Measurements from ENCODE around the gene SCAF1. TPM values are rescaled to one million over a fixed set of nuclear protein-coding genes. Genes with fewer than 3 reads are reported as not detected.

SCAF1 gene
- total and polyA plus RNA-seq, 9 of the 15 experiments (the other 6 are each of a cell fraction or from before 2014, with no cell fraction given): 0.20 to 79.0 (median 4.9) TPM

GRCh38 chr19:49660338-49660961 is 18.4 kb downstream of the SCAF1 start:
- in situ Hi-C loops (cut with MboI) (no loop called here), intact Hi-C loops (cut with micrococcal nuclease) (no loop called here)
- H3K9me1 ChIP-seq (ENCODE audit: control insufficient read depth, insufficient read depth, low read length): peaks cover 2% of the 10 kb centered on the region
- 85% methylated on average over 9 of the region's 15 CpGs for WGBS (ENCODE audit: insufficient coverage, low coverage, missing lambda C conversion rate)
- H3K79me2 ChIP-seq (ENCODE audit: control insufficient read depth, insufficient read depth, low read length): peaks cover 23% of the 10 kb centered on the region
- H3K4me3 ChIP-seq: no peak overlapping the region
- H2AFZ ChIP-seq (ENCODE audit: low read depth, low read length): no peak overlapping the region
- H3K4me2 ChIP-seq (ENCODE audit: insufficient read depth, low read length): no peak overlapping the region
- peaks cover 10% of the 10 kb centered on the region; the same call in 1 of the 2 replicates for H4K20me1 ChIP-seq (replicated peaks; ENCODE audit: control insufficient read depth, insufficient read depth, low read length)
- no peak for ATAC-seq
- H3K27me3 ChIP-seq (ENCODE audit: control insufficient read depth in 2 of 2, insufficient read depth in 2 of 2, low read length in 2 of 2): no peaks in the 10 kb centered on the region
- no peak overlapping the region for H3K9ac ChIP-seq (ENCODE audit: insufficient read depth in 1 of 2, low read depth in 2 of 2, low read length in 2 of 2)
- H3K36me3 ChIP-seq (ENCODE audit: control insufficient read depth, insufficient read depth, low read length): peaks cover 76% of the 10 kb centered on the region; the same call in 2 of the 3 replicates
- no peak for DNase-seq (ENCODE audit: extremely low read depth in 1 of 4, low spot score in 3 of 4)
- POLR2A ChIA-PET: interaction anchor here (0.7 to 1.5 kb wide), 8 partner anchors 10 to 644 kb away, joined by 3 to 4 read pairs (median 4); partner anchors contain the start of genes PRR12 and SCAF1
- BruUV-seq (replicated peaks): no TSS peak
- H3K4me1 ChIP-seq (replicated peaks in 1 of 2; ENCODE audit: control insufficient read depth in 2 of 2, insufficient read depth in 2 of 2, low read length in 2 of 2): peaks cover 0 to 35% of the 10 kb centered on the region in 2 experiments; a peak in 2 of 5 replicates
- CTCF ChIA-PET (ENCODE audit: low intra/inter-chr PET ratio): no interaction called here
- no peak for FAIRE-seq
- TF ChIP-seq CHAMP1 (IDR thresholded peaks at IDR 0.05): no peak
- TF ChIP-seq RBFOX2 (IDR thresholded peaks at IDR 0.05; ENCODE audit: low read depth, low read length): 0 out of 2 replicates have a peak, but pooled peaks have one; percentile 34
- no peak overlapping the region for H3K27ac ChIP-seq (ENCODE audit: extremely low read depth, low read depth, low read length)
- 0 out of 2 replicates have a peak, but pooled peaks cover 2% of the 10 kb centered on the region for H3K9me3 ChIP-seq (replicated peaks; ENCODE audit: control insufficient read depth, insufficient read depth, low read depth, low read length)

Measured in K562 (cell line).